ENCODE measurements around the gene ANAPC16. TPM values are rescaled to one million over a fixed set of nuclear protein-coding genes. Genes with fewer than 3 reads are reported as not detected.

ANAPC16 gene
- polyA plus RNA-seq, 1 donor from 2014 or later, result 209 TPM

DNA sequence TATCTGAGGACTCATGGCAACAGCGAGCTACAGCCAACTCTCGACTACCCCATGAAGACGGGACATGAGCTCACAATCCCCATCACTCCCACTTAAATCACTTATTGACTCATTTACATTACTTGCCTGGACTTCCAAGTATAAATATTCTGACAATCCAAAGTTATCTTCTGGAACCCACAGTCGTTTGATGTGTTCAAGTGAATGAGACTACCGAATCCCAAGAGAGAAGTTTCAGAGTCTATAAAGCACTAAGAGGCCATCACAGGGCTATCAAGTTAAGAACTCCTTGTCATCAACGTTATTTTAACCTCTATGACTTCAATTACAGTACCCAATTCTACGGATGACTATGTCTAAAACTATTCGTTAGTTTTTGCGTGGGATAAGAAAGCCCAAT is 11.5 kb upstream of the ANAPC16 start (continued):
- TF ChIP-seq REST (IDR thresholded peaks at IDR 0.05; ENCODE audit: borderline replicate concordance) (no peak), EZH2 (IDR thresholded peaks at IDR 0.05; ENCODE audit: borderline replicate concordance, insufficient read depth, low read length, poor library complexity, severe bottlenecking) (no peak)

GRCh38 chr10:72204724-72205123 is 11.1 kb upstream of the ANAPC16 start:
- H3K27ac ChIP-seq (ENCODE audit: low read length), result no peak overlapping the region

DNA sequence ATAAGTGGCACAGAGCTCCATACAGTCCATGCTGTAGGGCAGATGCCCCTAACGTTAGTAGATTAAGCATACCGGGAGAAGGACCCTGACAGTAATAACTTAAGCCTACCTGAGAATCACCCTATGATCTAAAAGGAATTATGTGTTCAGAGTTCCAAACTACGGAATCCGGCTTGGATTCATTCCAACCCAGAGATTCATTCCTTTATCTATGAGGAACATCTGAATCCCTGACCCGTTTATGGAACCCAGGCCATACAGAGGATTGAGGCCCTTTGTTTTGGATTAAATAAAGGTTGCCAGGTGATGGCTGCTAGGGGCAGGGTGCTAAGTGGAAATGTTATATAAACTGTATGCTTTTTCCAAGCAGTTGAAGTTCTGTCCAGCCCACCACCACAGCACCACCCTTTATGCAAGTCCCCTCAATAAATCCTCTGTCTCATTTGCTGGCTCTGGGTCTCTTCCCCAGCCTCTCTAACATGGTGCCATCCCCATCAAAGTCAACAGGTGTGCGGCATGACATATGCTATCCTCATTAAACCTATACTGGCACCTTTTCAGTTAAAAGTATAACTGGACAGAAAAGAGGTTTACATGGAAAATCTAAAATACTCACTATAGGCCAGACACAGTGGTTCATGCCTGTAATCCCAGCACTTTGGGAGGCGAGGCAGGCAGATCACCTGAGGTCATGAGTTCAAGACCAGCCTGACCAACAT is 9.1 kb upstream of the ANAPC16 start:
- Histone ChIP-seq H3K4me3 (ENCODE audit: low read length) (no peak overlapping the region), H3K9me3 (ENCODE audit: low read length) (no peaks in the 10 kb centered on the region), H3K9ac (ENCODE audit: low read length) (no peak overlapping the region), H3K27me3 (ENCODE audit: insufficient read depth, low read depth, low read length) (no peaks in the 10 kb centered on the region), H3K79me2 (replicated peaks; ENCODE audit: insufficient read depth, low read length) (peaks cover 2% of the 10 kb centered on the region), H3K4me2 (ENCODE audit: low read length) (no peak overlapping the region), H2AFZ (ENCODE audit: low read depth, low read length) (no peak overlapping the region), H3K27ac (ENCODE audit: low read length) (no peak overlapping the region), H3F3A (ENCODE audit: insufficient read depth, low read length, poor library complexity, severe bottlenecking) (no peaks in the 10 kb centered on the region), H3K9me2 (ENCODE audit: insufficient read depth, low read length) (no peaks in the 10 kb centered on the region), H4K20me1 (ENCODE audit: insufficient read depth) (no peaks in the 10 kb centered on the region), H3K36me3 (ENCODE audit: insufficient read depth, low read length) (no peaks in the 10 kb centered on the region)
- TF ChIP-seq SMC3 (conservative IDR thresholded peaks at IDR 0.05; ENCODE audit: poor library complexity), result no peak
- TF ChIP-seq TAF1 (IDR thresholded peaks at IDR 0.05; ENCODE audit: low read depth), result no peak
- TF ChIP-seq, protein P1, sequence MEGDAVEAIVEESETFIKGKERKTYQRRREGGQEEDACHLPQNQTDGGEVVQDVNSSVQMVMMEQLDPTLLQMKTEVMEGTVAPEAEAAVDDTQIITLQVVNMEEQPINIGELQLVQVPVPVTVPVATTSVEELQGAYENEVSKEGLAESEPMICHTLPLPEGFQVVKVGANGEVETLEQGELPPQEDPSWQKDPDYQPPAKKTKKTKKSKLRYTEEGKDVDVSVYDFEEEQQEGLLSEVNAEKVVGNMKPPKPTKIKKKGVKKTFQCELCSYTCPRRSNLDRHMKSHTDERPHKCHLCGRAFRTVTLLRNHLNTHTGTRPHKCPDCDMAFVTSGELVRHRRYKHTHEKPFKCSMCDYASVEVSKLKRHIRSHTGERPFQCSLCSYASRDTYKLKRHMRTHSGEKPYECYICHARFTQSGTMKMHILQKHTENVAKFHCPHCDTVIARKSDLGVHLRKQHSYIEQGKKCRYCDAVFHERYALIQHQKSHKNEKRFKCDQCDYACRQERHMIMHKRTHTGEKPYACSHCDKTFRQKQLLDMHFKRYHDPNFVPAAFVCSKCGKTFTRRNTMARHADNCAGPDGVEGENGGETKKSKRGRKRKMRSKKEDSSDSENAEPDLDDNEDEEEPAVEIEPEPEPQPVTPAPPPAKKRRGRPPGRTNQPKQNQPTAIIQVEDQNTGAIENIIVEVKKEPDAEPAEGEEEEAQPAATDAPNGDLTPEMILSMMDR (IDR thresholded peaks at IDR 0.05; ENCODE audit: poor library complexity, severe bottlenecking), result no peak
- TF ChIP-seq RAD21 (conservative IDR thresholded peaks at IDR 0.05), result no peak
- no peak for TF ChIP-seq EZH2 (IDR thresholded peaks at IDR 0.05; ENCODE audit: borderline replicate concordance, insufficient read depth, low read length, poor library complexity, severe bottlenecking)
- no peak for TF ChIP-seq MXI1 (conservative IDR thresholded peaks at IDR 0.05; ENCODE audit: poor library complexity, severe bottlenecking)

More at GRCh38 chr10:72204724-72205123, 11.1 kb upstream of the ANAPC16 start:
- Histone ChIP-seq H3K27me3 (ENCODE audit: insufficient read depth, low read depth, low read length) (no peaks in the 10 kb centered on the region), H3K9me3 (ENCODE audit: low read length) (no peaks in the 10 kb centered on the region), H3K79me2 (replicated peaks; ENCODE audit: insufficient read depth, low read length) (no peaks in the 10 kb centered on the region), H4K20me1 (ENCODE audit: insufficient read depth) (no peaks in the 10 kb centered on the region), H3K9ac (ENCODE audit: low read length) (no peak overlapping the region), H2AFZ (ENCODE audit: low read depth, low read length) (no peak overlapping the region), H3F3A (ENCODE audit: insufficient read depth, low read length, poor library complexity, severe bottlenecking) (no peaks in the 10 kb centered on the region), H3K4me2 (ENCODE audit: low read length) (no peak overlapping the region), H3K36me3 (ENCODE audit: insufficient read depth, low read length) (no peaks in the 10 kb centered on the region), H3K9me2 (ENCODE audit: insufficient read depth, low read length) (no peaks in the 10 kb centered on the region), H3K4me3 (ENCODE audit: low read length) (no peak overlapping the region)
- no peak for TF ChIP-seq REST (IDR thresholded peaks at IDR 0.05; ENCODE audit: borderline replicate concordance)
